Ishikawa (cell line): Measurements from ENCODE around the gene TMEM168.

Source experiments
- CEBPB ChIP-seq: IDR thresholded peaks from 2 replicates; pipeline ENCODE4 v1.6.1; 2012
- CREB1 ChIP-seq: IDR thresholded peaks from 2 replicates; pipeline ENCODE4 v1.6.1; 2012; ENCODE audit warnings: low read depth
- EGR1 ChIP-seq: IDR thresholded peaks from 2 replicates; pipeline ENCODE4 v1.6.1; 2012
- EP300 ChIP-seq: IDR thresholded peaks from 2 replicates; pipeline ENCODE4 v1.6.1; 2012; ENCODE audit warnings: borderline replicate concordance
- FOXM1 ChIP-seq: IDR thresholded peaks from 2 replicates; pipeline ENCODE4 v1.6.1; 2012; ENCODE audit warnings: low read depth, borderline replicate concordance
- NFIC ChIP-seq: IDR thresholded peaks from 2 replicates; pipeline ENCODE4 v1.6.1; 2012
- RAD21 ChIP-seq: IDR thresholded peaks from 2 replicates; pipeline ENCODE4 v1.6.1; 2012; ENCODE audit warnings: low read depth
- TAF1 ChIP-seq: IDR thresholded peaks from 2 replicates; pipeline ENCODE4 v1.6.1; 2012; ENCODE audit warnings: low read depth, mild to moderate bottlenecking
- TCF12 ChIP-seq: IDR thresholded peaks from 2 replicates; pipeline ENCODE4 v1.6.1; 2012; ENCODE audit warnings: low read depth
- TEAD4 ChIP-seq: IDR thresholded peaks from 2 replicates; pipeline ENCODE4 v1.6.1; 2012
- YY1 ChIP-seq: IDR thresholded peaks from 2 replicates; pipeline ENCODE4 v1.6.1; 2012; ENCODE audit warnings: low read depth
- ZBTB7A ChIP-seq: IDR thresholded peaks from 2 replicates; pipeline ENCODE4 v1.6.1; 2012; ENCODE audit warnings: low read depth
- TF ChIP-seq, protein P1 (sequence below): IDR thresholded peaks from 2 replicates; pipeline ENCODE4 v1.6.1; 2012
- TF ChIP-seq, protein P2 (sequence below): IDR thresholded peaks from 2 replicates; pipeline ENCODE4 v1.6.1; 2012
- TF ChIP-seq, protein P3 (sequence below): IDR thresholded peaks from 2 replicates; pipeline ENCODE4 v1.6.1; 2012; ENCODE audit warnings: low read depth, mild to moderate bottlenecking

The TMEM168 gene

DNA sequence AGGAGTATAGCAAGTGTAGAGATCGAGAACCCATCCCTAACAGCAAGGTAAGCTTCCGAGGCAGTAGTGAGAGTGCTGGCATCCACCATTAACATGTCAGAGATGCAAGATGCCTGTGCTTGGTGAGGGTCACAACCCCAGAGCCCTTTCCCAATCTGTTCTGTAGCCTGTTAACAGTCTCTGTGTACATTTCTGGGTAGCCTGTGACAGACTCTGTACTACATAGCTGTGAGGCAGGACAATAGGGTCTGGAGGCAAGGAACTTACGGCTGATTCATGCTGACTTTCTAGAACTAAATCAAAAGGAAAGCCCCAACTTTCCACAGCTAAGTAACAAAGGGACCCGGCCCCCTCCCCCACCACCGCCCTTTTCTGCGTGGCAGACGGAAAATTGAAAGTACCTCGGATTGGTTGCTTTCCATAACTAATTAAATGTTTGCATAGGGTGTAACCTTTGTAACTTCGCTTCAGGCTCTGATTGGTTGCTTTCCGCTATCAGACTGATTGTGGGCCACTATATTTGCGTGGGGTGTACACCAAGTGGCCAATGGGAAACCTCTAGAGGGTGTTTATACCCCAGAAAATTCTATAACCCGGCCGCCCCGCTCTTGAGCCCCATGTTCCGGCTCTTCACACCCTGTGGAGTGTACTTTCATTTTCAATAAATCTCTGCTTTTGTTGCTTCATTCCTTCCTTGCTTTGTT is 1.4 kb upstream of the TMEM168 start:
- TF ChIP-seq TCF12 = no peak

DNA sequence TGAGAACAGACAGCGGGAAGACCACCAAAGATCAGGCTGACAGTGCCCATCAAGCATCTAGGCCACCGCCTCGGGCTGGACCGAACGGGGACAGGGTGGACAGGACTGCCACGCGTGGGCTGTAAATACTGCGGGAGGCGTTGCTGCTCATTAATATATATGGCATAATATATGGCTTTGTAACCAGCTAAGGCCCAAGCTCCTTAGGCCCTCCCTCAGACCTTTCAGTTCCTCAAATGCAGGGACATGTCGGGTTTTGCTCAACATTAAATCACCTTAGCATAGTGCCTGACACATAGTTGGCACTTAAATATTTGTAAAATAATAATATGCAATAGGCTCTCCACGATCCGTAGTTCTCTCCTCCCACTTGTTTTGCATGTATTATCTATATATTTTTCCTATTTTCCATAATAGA is 402 bp upstream of the TMEM168 start:
- no peak for TF ChIP-seq EP300
- TF ChIP-seq RAD21 = no peak
- no peak for TF ChIP-seq ZBTB7A
- TF ChIP-seq, protein P1, sequence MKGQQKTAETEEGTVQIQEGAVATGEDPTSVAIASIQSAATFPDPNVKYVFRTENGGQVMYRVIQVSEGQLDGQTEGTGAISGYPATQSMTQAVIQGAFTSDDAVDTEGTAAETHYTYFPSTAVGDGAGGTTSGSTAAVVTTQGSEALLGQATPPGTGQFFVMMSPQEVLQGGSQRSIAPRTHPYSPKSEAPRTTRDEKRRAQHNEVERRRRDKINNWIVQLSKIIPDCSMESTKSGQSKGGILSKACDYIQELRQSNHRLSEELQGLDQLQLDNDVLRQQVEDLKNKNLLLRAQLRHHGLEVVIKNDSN = no peak
- TF ChIP-seq CEBPB = no peak
- TF ChIP-seq, protein P2, sequence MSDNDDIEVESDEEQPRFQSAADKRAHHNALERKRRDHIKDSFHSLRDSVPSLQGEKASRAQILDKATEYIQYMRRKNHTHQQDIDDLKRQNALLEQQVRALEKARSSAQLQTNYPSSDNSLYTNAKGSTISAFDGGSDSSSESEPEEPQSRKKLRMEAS = no peak

DNA sequence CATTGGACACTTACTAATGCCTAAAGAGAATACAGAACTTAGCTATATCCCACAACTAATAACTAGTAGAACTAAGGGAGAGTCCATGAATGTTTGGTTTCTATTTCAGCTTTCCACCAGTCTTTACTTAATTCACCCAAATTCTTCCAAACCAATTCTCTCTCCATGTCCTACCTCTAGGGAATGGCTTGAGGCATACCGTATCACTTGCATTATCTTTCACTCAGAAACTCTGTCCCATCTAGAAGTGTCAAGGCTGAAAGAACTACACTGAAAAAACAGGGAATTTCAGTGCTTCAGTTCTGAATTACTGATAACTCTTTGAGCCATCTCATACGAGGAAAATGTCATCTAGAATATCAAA is 758 bp downstream of the TMEM168 start:
- TF ChIP-seq TEAD4 (no peak), CREB1 (no peak), EGR1 (no peak), FOXM1 (no peak), TCF12 (no peak)
- TF ChIP-seq, protein P2 = no peak

DNA sequence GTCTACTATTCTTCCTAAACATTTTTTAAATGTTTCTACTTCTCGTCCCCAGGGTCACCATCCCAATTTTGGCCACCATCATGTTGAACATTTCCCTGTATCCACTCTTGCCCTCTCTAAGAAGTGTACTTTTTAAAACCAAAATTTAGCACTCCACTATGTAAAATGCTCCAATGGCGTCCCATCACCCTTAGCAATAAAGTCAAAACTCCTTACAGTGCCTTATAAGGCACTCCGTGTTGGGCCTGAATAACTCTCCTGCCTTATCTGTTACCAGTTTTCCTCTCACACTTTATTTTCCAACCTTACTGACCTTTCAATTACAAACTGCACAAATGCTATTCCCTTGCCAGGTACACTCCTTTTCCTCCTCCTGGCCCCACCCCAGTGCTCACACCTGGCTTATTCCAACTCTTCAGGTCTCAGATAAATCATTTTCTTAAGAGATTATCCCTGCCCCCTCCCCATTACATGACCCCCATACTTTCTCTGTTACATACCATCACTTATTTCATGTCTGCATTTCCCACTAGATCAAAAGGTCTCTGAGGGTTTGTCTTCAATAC is 1.3 kb downstream of the TMEM168 start:
- TF ChIP-seq YY1 (no peak), TAF1 (no peak), RAD21 (no peak)
- TF ChIP-seq, protein P2 = no peak
- TF ChIP-seq, protein P3, sequence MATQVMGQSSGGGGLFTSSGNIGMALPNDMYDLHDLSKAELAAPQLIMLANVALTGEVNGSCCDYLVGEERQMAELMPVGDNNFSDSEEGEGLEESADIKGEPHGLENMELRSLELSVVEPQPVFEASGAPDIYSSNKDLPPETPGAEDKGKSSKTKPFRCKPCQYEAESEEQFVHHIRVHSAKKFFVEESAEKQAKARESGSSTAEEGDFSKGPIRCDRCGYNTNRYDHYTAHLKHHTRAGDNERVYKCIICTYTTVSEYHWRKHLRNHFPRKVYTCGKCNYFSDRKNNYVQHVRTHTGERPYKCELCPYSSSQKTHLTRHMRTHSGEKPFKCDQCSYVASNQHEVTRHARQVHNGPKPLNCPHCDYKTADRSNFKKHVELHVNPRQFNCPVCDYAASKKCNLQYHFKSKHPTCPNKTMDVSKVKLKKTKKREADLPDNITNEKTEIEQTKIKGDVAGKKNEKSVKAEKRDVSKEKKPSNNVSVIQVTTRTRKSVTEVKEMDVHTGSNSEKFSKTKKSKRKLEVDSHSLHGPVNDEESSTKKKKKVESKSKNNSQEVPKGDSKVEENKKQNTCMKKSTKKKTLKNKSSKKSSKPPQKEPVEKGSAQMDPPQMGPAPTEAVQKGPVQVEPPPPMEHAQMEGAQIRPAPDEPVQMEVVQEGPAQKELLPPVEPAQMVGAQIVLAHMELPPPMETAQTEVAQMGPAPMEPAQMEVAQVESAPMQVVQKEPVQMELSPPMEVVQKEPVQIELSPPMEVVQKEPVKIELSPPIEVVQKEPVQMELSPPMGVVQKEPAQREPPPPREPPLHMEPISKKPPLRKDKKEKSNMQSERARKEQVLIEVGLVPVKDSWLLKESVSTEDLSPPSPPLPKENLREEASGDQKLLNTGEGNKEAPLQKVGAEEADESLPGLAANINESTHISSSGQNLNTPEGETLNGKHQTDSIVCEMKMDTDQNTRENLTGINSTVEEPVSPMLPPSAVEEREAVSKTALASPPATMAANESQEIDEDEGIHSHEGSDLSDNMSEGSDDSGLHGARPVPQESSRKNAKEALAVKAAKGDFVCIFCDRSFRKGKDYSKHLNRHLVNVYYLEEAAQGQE = no peak

DNA sequence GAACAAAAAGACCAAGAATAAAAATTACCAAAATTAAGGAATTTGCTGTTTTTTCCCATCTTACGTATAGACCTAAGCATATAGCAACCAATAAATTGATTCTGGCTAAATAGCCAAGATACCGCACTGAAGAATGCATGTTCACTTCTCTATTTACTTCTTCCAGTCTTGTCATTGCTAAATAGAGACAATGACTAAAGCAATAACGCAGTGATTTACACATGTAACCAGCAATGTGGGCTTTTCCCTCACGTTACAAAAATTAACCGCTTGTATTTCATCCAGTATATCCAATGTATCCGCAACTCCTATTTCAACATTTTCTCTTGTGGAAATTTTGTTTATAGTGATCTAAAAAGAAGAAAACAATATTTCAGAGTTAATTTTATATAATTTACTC is 5.6 kb downstream of the TMEM168 start:
- TF ChIP-seq NFIC (no peak), TAF1 (no peak), TEAD4 (no peak), FOXM1 (no peak), RAD21 (no peak), CREB1 (no peak), ZBTB7A (no peak), EP300 (no peak), EGR1 (no peak)
- TF ChIP-seq, protein P2 = no peak

DNA sequence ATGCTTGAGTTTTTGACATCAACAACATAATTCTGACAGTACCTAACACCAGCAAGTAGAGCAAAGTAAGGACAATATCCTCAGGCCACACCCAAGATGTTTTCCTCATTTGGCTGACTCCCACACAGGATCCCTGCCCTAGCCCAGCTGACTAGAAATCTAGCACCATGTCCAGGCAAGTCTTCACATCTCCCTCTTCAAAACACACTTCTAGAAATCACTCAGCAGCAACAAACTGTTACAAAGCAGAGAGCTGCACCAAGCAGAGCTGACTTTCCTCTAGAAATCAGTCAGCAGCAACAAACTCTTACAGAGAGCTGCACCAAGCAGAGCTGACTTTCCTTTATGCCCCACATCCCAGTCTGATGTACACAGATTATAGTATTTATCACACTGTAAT is 7.7 kb downstream of the TMEM168 start:
- TF ChIP-seq YY1 = no peak

DNA sequence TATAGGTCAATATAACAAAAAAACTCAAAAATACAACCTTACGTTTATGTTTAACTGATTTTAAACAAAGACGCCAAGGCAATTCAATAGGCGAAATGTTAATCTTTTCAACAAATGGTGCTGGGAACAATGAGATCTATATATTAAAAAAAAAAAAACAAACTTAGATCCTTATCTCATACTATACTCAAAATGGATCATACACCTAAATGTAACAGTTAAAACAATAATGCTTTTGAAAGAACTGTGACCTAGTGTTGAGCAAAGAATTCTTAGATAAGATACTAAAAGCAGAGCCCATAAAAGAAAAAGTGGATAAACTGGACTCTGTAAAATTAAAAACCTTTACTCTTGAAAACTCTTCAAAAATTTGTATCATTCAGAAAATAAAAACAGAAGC is 8.6 kb downstream of the TMEM168 start:
- TF ChIP-seq RAD21 (no peak), TAF1 (no peak), EP300 (no peak), TEAD4 (no peak), CREB1 (no peak), TCF12 (no peak), EGR1 (no peak)
- TF ChIP-seq, protein P1 = no peak

DNA sequence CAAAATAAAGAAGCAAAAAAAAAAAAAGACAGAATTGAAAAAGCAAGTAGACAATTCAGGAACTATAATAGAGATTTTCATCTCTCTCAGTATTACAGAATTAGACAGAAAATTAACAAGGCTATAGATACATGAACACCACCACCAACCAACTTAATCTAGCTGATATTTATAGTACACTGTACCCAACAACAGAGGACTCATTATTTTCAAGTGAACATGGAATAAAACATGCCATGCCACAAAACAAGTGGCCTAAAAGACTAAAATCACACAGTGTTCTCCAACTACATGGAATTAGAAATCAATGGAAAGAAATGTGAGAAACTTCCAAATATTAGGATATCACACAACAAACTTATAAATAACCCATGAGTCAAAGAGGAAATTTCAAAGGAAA is 9.1 kb downstream of the TMEM168 start:
- TF ChIP-seq CREB1 = no peak
- no peak for TF ChIP-seq NFIC
- no peak for TF ChIP-seq YY1
- TF ChIP-seq, protein P1 = no peak
- no peak for TF ChIP-seq EP300
- no peak for TF ChIP-seq TCF12
- no peak for TF ChIP-seq TAF1
- TF ChIP-seq EGR1 = no peak
- TF ChIP-seq TEAD4 = no peak
